ENCODE data around the gene ITPRIP.

DNA sequence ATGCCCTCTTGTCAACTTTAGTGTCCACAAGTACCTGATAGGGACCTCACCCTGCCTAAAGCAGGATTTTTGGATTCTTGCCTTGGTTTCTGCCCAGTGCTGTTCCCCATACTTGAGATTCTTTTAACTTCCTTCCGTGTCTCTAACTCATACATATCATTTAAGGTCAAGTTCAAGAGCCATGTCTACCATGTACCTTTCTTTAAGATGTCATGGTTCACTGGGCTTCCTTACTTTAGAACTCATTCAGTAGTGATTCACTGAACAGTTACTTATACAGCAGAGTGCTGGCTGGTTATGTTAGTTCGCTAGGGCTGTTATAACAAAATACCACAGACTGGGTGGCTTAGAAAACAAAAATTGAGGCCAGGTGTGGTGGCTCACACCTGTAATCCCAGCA lies 10.3 kb upstream of the ITPRIP start:
- TF ChIP-seq POLR2AphosphoS5 (IDR thresholded peaks at IDR 0.05; ENCODE audit: low read depth, low read length) (no peak), POLR2A (IDR thresholded peaks at IDR 0.05; ENCODE audit: low read depth, low read length) (no peak), TAF1 (IDR thresholded peaks at IDR 0.05; ENCODE audit: low read depth, low read length) (no peak), SPI1 (IDR thresholded peaks at IDR 0.05; ENCODE audit: low read depth, low read length) (no peak), PAX5 (IDR thresholded peaks at IDR 0.05; ENCODE audit: insufficient read depth, low read length, severe bottlenecking) (no peak), POU2F2 (IDR thresholded peaks at IDR 0.05; ENCODE audit: low read depth, low read length) (no peak)

Measured in GM12891 (cell line).